ENCODE results near the gene PSME3IP1. TPM values are rescaled to one million over a fixed set of nuclear protein-coding genes. Genes with fewer than 3 reads are reported as not detected.

Gene PSME3IP1
- polyA plus RNA-seq, 2 donors, result 50.4 to 50.6 TPM

- no peaks in the 10 kb centered on the region for H3K27me3 ChIP-seq (ENCODE audit: control insufficient read depth in 1 of 2, insufficient read depth in 2 of 2, low read length in 2 of 2)
- no peaks in the 10 kb centered on the region for H3K9me3 ChIP-seq (ENCODE audit: control insufficient read depth in 2 of 2, insufficient read depth in 1 of 2, low read depth in 1 of 2, low read length in 1 of 2)
- peaks cover 11% of the 10 kb centered on the region in 2 donors for H3K36me3 ChIP-seq (ENCODE audit: control insufficient read depth in 2 of 2, insufficient read depth in 2 of 2, low read length in 1 of 2)
- no peak overlapping the region for H3K4me3 ChIP-seq (ENCODE audit: low read depth in 1 of 2, low read length in 2 of 2)
- H3K27ac ChIP-seq (ENCODE audit: low read depth in 2 of 2, low read length in 1 of 2), result no peak overlapping the region
- H3K4me1 ChIP-seq (ENCODE audit: control insufficient read depth in 2 of 2, insufficient read depth in 2 of 2, low read length in 1 of 2), result no peaks in the 10 kb centered on the region
- 83 to 90% methylated on average over 4 of the region's 4 CpGs for WGBS, 2 donors
Measured at GRCh38 chr16:57159447-57159846, 26.4 kb downstream of the PSME3IP1 start.

- Histone ChIP-seq H3K4me1 (ENCODE audit: control insufficient read depth in 2 of 2, insufficient read depth in 2 of 2, low read length in 1 of 2) (no peaks in the 10 kb centered on the region), H3K9me3 (ENCODE audit: control insufficient read depth in 2 of 2, insufficient read depth in 1 of 2, low read depth in 1 of 2, low read length in 1 of 2) (no peaks in the 10 kb centered on the region), H3K27me3 (ENCODE audit: control insufficient read depth in 1 of 2, insufficient read depth in 2 of 2, low read length in 2 of 2) (no peaks in the 10 kb centered on the region), H3K36me3 (ENCODE audit: control insufficient read depth in 2 of 2, insufficient read depth in 2 of 2, low read length in 1 of 2) (peaks cover 16 to 22% of the 10 kb centered on the region in 2 donors), H3K4me3 (ENCODE audit: low read depth in 1 of 2, low read length in 2 of 2) (no peak overlapping the region), H3K27ac (ENCODE audit: low read depth in 2 of 2, low read length in 1 of 2) (no peak overlapping the region)
- WGBS, 2 donors, result 95 to 96% methylated on average over 1 of the region's 1 CpG
Measured at GRCh38 chr16:57157533-57157932, 28.3 kb downstream of the PSME3IP1 start.

- Histone ChIP-seq H3K9me3 (ENCODE audit: control insufficient read depth in 2 of 2, insufficient read depth in 1 of 2, low read depth in 1 of 2, low read length in 1 of 2) (no peaks in the 10 kb centered on the region), H3K36me3 (ENCODE audit: control insufficient read depth in 2 of 2, insufficient read depth in 2 of 2, low read length in 1 of 2) (peaks cover 20 to 22% of the 10 kb centered on the region in 2 donors), H3K27me3 (ENCODE audit: control insufficient read depth in 1 of 2, insufficient read depth in 2 of 2, low read length in 2 of 2) (no peaks in the 10 kb centered on the region), H3K4me3 (ENCODE audit: low read depth in 1 of 2, low read length in 2 of 2) (no peak overlapping the region), H3K4me1 (ENCODE audit: control insufficient read depth in 2 of 2, insufficient read depth in 2 of 2, low read length in 1 of 2) (no peaks in the 10 kb centered on the region), H3K27ac (ENCODE audit: low read depth in 2 of 2, low read length in 1 of 2) (no peak overlapping the region)
- 62 to 75% methylated on average over 4 of the region's 4 CpGs for WGBS, 2 donors
Measured at GRCh38 chr16:57156351-57156703, 29.5 kb downstream of the PSME3IP1 start.

- Histone ChIP-seq H3K4me1 (ENCODE audit: control insufficient read depth in 2 of 2, insufficient read depth in 2 of 2, low read length in 1 of 2) (no peaks in the 10 kb centered on the region), H3K27me3 (ENCODE audit: control insufficient read depth in 1 of 2, insufficient read depth in 2 of 2, low read length in 2 of 2) (no peaks in the 10 kb centered on the region), H3K27ac (ENCODE audit: low read depth in 2 of 2, low read length in 1 of 2) (no peak overlapping the region), H3K4me3 (ENCODE audit: low read depth in 1 of 2, low read length in 2 of 2) (no peak overlapping the region), H3K9me3 (ENCODE audit: control insufficient read depth in 2 of 2, insufficient read depth in 1 of 2, low read depth in 1 of 2, low read length in 1 of 2) (no peaks in the 10 kb centered on the region), H3K36me3 (ENCODE audit: control insufficient read depth in 2 of 2, insufficient read depth in 2 of 2, low read length in 1 of 2) (peaks cover 20 to 22% of the 10 kb centered on the region in 2 donors)
- 83 to 87% methylated on average over 6 of the region's 6 CpGs for WGBS, 2 donors
Measured at GRCh38 chr16:57155702-57156350, 30.0 kb downstream of the PSME3IP1 start.

- 82 to 85% methylated on average over 6 of the region's 6 CpGs for WGBS, 2 donors
- Histone ChIP-seq H3K36me3 (ENCODE audit: control insufficient read depth in 2 of 2, insufficient read depth in 2 of 2, low read length in 1 of 2) (peaks cover 19 to 22% of the 10 kb centered on the region in 2 donors), H3K4me1 (ENCODE audit: control insufficient read depth in 2 of 2, insufficient read depth in 2 of 2, low read length in 1 of 2) (peaks cover 0 to 3% of the 10 kb centered on the region in 2 donors), H3K4me3 (ENCODE audit: low read depth in 1 of 2, low read length in 2 of 2) (no peak overlapping the region), H3K27ac (ENCODE audit: low read depth in 2 of 2, low read length in 1 of 2) (no peak overlapping the region), H3K9me3 (ENCODE audit: control insufficient read depth in 2 of 2, insufficient read depth in 1 of 2, low read depth in 1 of 2, low read length in 1 of 2) (no peaks in the 10 kb centered on the region), H3K27me3 (ENCODE audit: control insufficient read depth in 1 of 2, insufficient read depth in 2 of 2, low read length in 2 of 2) (no peaks in the 10 kb centered on the region)
Measured at GRCh38 chr16:57153841-57154240, 32.0 kb downstream of the PSME3IP1 start.

- H3K27ac ChIP-seq (ENCODE audit: low read depth in 2 of 2, low read length in 1 of 2), result no peak overlapping the region
- no peak overlapping the region for H3K4me3 ChIP-seq (ENCODE audit: low read depth in 1 of 2, low read length in 2 of 2)
- 88 to 89% methylated on average over 4 of the region's 4 CpGs for WGBS, 2 donors
- H3K27me3 ChIP-seq (ENCODE audit: control insufficient read depth in 1 of 2, insufficient read depth in 2 of 2, low read length in 2 of 2), result no peaks in the 10 kb centered on the region
- no peaks in the 10 kb centered on the region for H3K9me3 ChIP-seq (ENCODE audit: control insufficient read depth in 2 of 2, insufficient read depth in 1 of 2, low read depth in 1 of 2, low read length in 1 of 2)
- peaks cover 14 to 17% of the 10 kb centered on the region in 2 donors for H3K36me3 ChIP-seq (ENCODE audit: control insufficient read depth in 2 of 2, insufficient read depth in 2 of 2, low read length in 1 of 2)
- peaks cover 3 to 11% of the 10 kb centered on the region in 2 donors for H3K4me1 ChIP-seq (ENCODE audit: control insufficient read depth in 2 of 2, insufficient read depth in 2 of 2, low read length in 1 of 2)
Measured at GRCh38 chr16:57152096-57153093, 33.4 kb downstream of the PSME3IP1 start.

- H3K4me3 ChIP-seq (ENCODE audit: low read depth in 1 of 2, low read length in 2 of 2), result no peak overlapping the region
- H3K27ac ChIP-seq (ENCODE audit: low read depth in 2 of 2, low read length in 1 of 2), result no peak overlapping the region
- 88 to 93% methylated on average over 2 of the region's 2 CpGs for WGBS, 2 donors
- H3K36me3 ChIP-seq (ENCODE audit: control insufficient read depth in 2 of 2, insufficient read depth in 2 of 2, low read length in 1 of 2), result peaks cover 14% of the 10 kb centered on the region in 2 donors
- no peaks in the 10 kb centered on the region for H3K9me3 ChIP-seq (ENCODE audit: control insufficient read depth in 2 of 2, insufficient read depth in 1 of 2, low read depth in 1 of 2, low read length in 1 of 2)
- H3K4me1 ChIP-seq (ENCODE audit: control insufficient read depth in 2 of 2, insufficient read depth in 2 of 2, low read length in 1 of 2), result peaks cover 3 to 19% of the 10 kb centered on the region in 2 donors
- no peaks in the 10 kb centered on the region for H3K27me3 ChIP-seq (ENCODE audit: control insufficient read depth in 1 of 2, insufficient read depth in 2 of 2, low read length in 2 of 2)
Measured at GRCh38 chr16:57151369-57151768, 34.5 kb downstream of the PSME3IP1 start.

GRCh38 chr16:57150682-57151330, 35.0 kb downstream of the PSME3IP1 start:
- Histone ChIP-seq H3K27me3 (ENCODE audit: control insufficient read depth in 1 of 2, insufficient read depth in 2 of 2, low read length in 2 of 2) (no peaks in the 10 kb centered on the region), H3K9me3 (ENCODE audit: control insufficient read depth in 2 of 2, insufficient read depth in 1 of 2, low read depth in 1 of 2, low read length in 1 of 2) (no peaks in the 10 kb centered on the region), H3K36me3 (ENCODE audit: control insufficient read depth in 2 of 2, insufficient read depth in 2 of 2, low read length in 1 of 2) (peaks cover 14 to 16% of the 10 kb centered on the region in 2 donors), H3K27ac (ENCODE audit: low read depth in 2 of 2, low read length in 1 of 2) (no peak overlapping the region), H3K4me3 (ENCODE audit: low read depth in 1 of 2, low read length in 2 of 2) (no peak overlapping the region), H3K4me1 (ENCODE audit: control insufficient read depth in 2 of 2, insufficient read depth in 2 of 2, low read length in 1 of 2) (peaks cover 3 to 22% of the 10 kb centered on the region in 2 donors)
- 82 to 84% methylated on average over 9 of the region's 9 CpGs for WGBS, 2 donors

- peaks cover 9 to 14% of the 10 kb centered on the region in 2 donors for H3K36me3 ChIP-seq (ENCODE audit: control insufficient read depth in 2 of 2, insufficient read depth in 2 of 2, low read length in 1 of 2)
- 96 to 98% methylated on average over 10 of the region's 10 CpGs for WGBS, 2 donors
- no peak overlapping the region for H3K27ac ChIP-seq (ENCODE audit: low read depth in 2 of 2, low read length in 1 of 2)
- H3K4me1 ChIP-seq (ENCODE audit: control insufficient read depth in 2 of 2, insufficient read depth in 2 of 2, low read length in 1 of 2), result peaks cover 3 to 22% of the 10 kb centered on the region in 2 donors
- H3K9me3 ChIP-seq (ENCODE audit: control insufficient read depth in 2 of 2, insufficient read depth in 1 of 2, low read depth in 1 of 2, low read length in 1 of 2), result no peaks in the 10 kb centered on the region
- no peaks in the 10 kb centered on the region for H3K27me3 ChIP-seq (ENCODE audit: control insufficient read depth in 1 of 2, insufficient read depth in 2 of 2, low read length in 2 of 2)
- no peak overlapping the region for H3K4me3 ChIP-seq (ENCODE audit: low read depth in 1 of 2, low read length in 2 of 2)
Measured at GRCh38 chr16:57149391-57149790, 36.4 kb downstream of the PSME3IP1 start.
